Body of pancreas (tissue), 4 donors: ENCODE results near the gene TBCK.

Experiments
- POLR2A ChIP-seq, 3 donors: fragments of 450-650 bp; IDR thresholded peaks; one replicate each; pipeline ENCODE4 v1.6.1; 2016; ENCODE audit warnings: antibody characterized with exemption in 3 of 3, mild to moderate bottlenecking in 2 of 3
- TF ChIP-seq, protein P1 (sequence below), 7 experiments: fragments of 450-650 bp in 4 of 7; fragments of 200-600 bp in 3 of 7; sonication (generic) in 3 of 7; IDR thresholded peaks; one replicate each; pipeline ENCODE4 v1.5.1; 2016 to 2019; ENCODE audit warnings: antibody characterized with exemption in 7 of 7

DNA sequence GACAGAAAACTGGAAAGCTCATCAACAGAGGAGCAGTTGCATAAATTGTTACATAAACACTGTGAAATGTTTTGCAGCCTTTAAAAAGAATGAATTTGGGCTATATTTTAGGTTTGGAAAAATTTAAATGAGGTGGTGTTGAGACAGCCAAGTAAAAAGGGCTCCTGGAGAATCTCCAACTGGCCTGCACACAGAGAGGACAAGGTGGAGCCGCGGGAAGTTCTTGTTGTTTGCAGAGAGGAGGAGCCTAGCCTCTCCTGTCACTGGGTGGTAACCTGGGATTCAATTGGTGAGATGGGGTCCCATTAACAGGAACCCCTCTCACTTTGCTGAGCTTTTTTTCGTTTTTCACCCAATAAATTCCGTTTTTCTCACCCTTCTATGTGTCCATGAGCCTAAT is 39.2 kb upstream of the TBCK start:
- TF ChIP-seq, protein P1, sequence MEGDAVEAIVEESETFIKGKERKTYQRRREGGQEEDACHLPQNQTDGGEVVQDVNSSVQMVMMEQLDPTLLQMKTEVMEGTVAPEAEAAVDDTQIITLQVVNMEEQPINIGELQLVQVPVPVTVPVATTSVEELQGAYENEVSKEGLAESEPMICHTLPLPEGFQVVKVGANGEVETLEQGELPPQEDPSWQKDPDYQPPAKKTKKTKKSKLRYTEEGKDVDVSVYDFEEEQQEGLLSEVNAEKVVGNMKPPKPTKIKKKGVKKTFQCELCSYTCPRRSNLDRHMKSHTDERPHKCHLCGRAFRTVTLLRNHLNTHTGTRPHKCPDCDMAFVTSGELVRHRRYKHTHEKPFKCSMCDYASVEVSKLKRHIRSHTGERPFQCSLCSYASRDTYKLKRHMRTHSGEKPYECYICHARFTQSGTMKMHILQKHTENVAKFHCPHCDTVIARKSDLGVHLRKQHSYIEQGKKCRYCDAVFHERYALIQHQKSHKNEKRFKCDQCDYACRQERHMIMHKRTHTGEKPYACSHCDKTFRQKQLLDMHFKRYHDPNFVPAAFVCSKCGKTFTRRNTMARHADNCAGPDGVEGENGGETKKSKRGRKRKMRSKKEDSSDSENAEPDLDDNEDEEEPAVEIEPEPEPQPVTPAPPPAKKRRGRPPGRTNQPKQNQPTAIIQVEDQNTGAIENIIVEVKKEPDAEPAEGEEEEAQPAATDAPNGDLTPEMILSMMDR (IDR thresholded peaks at IDR 0.05): no peak
- TF ChIP-seq POLR2A (IDR thresholded peaks at IDR 0.05): no peak
